Measurements from ENCODE around the gene NHS. TPM values are rescaled to one million over a fixed set of nuclear protein-coding genes. Genes with fewer than 3 reads are reported as not detected.

Gene NHS
- total RNA-seq, 4 donors from 2014 or later: 5.0 to 8.7 (median 6.2) TPM

- 75% methylated on average over 7 of the region's 7 CpGs for WGBS
- no peaks in the 10 kb centered on the region for H3K9me3 ChIP-seq
- TF ChIP-seq EP300 (IDR thresholded peaks at IDR 0.05) (no peak), POLR2AphosphoS5 (IDR thresholded peaks at IDR 0.05) (no peak), CTCF (IDR thresholded peaks at IDR 0.05) (no peak), POLR2A (IDR thresholded peaks at IDR 0.05; ENCODE audit: low read depth) (no peak)
- H3K27me3 ChIP-seq: no peaks in the 10 kb centered on the region
- intact Hi-C loops (cut with DNase I): no loop called here
- no peak for DNase-seq (ENCODE audit: extremely low spot score)
- H3K27ac ChIP-seq (replicated peaks in 1 of 4): peak overlapping the region; percentile 51 to 65 (median 54)
- peaks cover 10 to 60% (median 45%) of the 10 kb centered on the region in 4 donors for H3K4me1 ChIP-seq
- H3K4me3 ChIP-seq: no peak overlapping the region
- no peaks in the 10 kb centered on the region for H3K36me3 ChIP-seq
Observed at GRCh38 chrX:17597327-17597726, 222.3 kb downstream of the NHS start.

GRCh38 chrX:17597836-17598439 lies 222.9 kb downstream of the NHS start:
- no peaks in the 10 kb centered on the region for H3K9me3 ChIP-seq
- no peak for DNase-seq (ENCODE audit: extremely low spot score)
- intact Hi-C loops (cut with DNase I): no loop called here
- H3K36me3 ChIP-seq: no peaks in the 10 kb centered on the region
- H3K4me3 ChIP-seq: no peak overlapping the region
- WGBS: 47% methylated on average over 6 of the region's 6 CpGs
- TF ChIP-seq CTCF (IDR thresholded peaks at IDR 0.05) (no peak), POLR2AphosphoS5 (IDR thresholded peaks at IDR 0.05) (no peak), EP300 (IDR thresholded peaks at IDR 0.05) (no peak), POLR2A (IDR thresholded peaks at IDR 0.05; ENCODE audit: low read depth) (no peak)
- peak overlapping the region; percentile 51 to 65 (median 54) for H3K27ac ChIP-seq (replicated peaks in 1 of 4)
- H3K27me3 ChIP-seq: no peaks in the 10 kb centered on the region
- peaks cover 10 to 56% (median 40%) of the 10 kb centered on the region in 4 donors for H3K4me1 ChIP-seq

GRCh38 chrX:17601441-17602200 lies 226.6 kb downstream of the NHS start:
- intact Hi-C loops (cut with DNase I): no loop called here
- TF ChIP-seq POLR2A (IDR thresholded peaks at IDR 0.05; ENCODE audit: low read depth) (no peak), CTCF (IDR thresholded peaks at IDR 0.05) (no peak), EP300 (IDR thresholded peaks at IDR 0.05) (no peak), POLR2AphosphoS5 (IDR thresholded peaks at IDR 0.05) (no peak)
- H3K27ac ChIP-seq (replicated peaks in 1 of 4): no peak overlapping the region
- H3K9me3 ChIP-seq: no peaks in the 10 kb centered on the region
- 55% methylated on average over 6 of the region's 6 CpGs for WGBS
- H3K4me3 ChIP-seq: no peak overlapping the region
- no peak for DNase-seq (ENCODE audit: extremely low spot score)
- H3K36me3 ChIP-seq: no peaks in the 10 kb centered on the region
- no peaks in the 10 kb centered on the region for H3K27me3 ChIP-seq
- H3K4me1 ChIP-seq: peaks cover 10 to 48% (median 36%) of the 10 kb centered on the region in 4 donors

- no peak for TF ChIP-seq POLR2A (IDR thresholded peaks at IDR 0.05; ENCODE audit: low read depth)
- no peak for TF ChIP-seq EP300 (IDR thresholded peaks at IDR 0.05)
- no peak for TF ChIP-seq POLR2AphosphoS5 (IDR thresholded peaks at IDR 0.05)
- no peak for TF ChIP-seq CTCF (IDR thresholded peaks at IDR 0.05)
- Histone ChIP-seq H3K4me1 (peaks cover 10 to 44% (median 33%) of the 10 kb centered on the region in 4 donors), H3K36me3 (no peaks in the 10 kb centered on the region), H3K9me3 (no peaks in the 10 kb centered on the region), H3K27me3 (no peaks in the 10 kb centered on the region), H3K4me3 (no peak overlapping the region), H3K27ac (replicated peaks in 1 of 4) (no peak overlapping the region)
- no peak for DNase-seq (ENCODE audit: extremely low spot score)
- intact Hi-C loops (cut with DNase I): no loop called here
Observed at GRCh38 chrX:17602245-17602644, 227.2 kb downstream of the NHS start.

Measured in esophagus muscularis mucosa (tissue), 4 donors.